RKO (cell line): ENCODE measurements around the gene FBXO34.
"Not testable (repeated sequence)": the region's sequence is repeated elsewhere in the genome, so short reads cannot be mapped to it uniquely, and the experiment has no call there.

ENCODE experiments used
- DNase-seq: peaks from one replicate; pipeline ENCODE4 v3.0.0-alpha.2; 2016; ENCODE audit warnings: low spot score

The FBXO34 gene

DNA sequence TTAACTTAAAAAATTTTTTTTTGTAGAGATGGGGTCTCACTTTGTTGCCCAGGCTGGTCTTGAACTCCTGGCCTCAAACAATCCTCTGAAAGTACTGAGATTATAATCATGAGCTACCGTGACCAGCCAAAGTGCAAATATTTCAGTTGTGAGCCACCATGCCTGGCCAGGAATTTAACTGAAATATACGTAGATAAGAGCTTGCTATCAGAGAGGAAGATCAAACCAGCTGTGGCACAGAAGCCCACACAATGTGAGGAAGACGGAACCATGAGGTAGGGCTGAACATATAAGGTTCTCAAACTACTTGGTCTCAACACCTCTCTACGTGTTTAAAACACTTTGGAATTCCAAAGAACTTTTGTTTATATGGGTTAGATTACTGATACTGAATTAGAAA, 111.3 kb downstream of the FBXO34 start:
- DNase-seq = no peak

DNA sequence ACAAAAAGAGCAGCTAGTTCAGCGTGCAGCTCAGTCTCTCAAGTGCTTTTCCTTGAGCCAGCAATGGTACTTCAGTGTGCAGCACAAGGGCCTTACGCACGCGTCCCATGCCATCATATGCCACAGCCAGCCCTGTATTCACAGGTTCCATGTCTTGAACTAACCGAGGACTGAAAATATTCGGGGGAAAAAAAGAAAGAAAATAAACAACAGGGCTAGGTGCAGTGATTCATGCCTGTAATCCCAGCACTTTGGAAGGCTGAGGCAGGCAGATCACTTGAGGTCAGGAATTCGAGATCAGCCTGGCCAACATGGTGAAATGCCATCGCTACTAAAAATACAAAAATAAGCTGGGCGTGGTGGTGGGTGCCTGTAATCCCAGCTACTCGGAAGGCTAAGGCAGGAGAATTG, 111.8 kb downstream of the FBXO34 start:
- not testable (repeated sequence) for DNase-seq

DNA sequence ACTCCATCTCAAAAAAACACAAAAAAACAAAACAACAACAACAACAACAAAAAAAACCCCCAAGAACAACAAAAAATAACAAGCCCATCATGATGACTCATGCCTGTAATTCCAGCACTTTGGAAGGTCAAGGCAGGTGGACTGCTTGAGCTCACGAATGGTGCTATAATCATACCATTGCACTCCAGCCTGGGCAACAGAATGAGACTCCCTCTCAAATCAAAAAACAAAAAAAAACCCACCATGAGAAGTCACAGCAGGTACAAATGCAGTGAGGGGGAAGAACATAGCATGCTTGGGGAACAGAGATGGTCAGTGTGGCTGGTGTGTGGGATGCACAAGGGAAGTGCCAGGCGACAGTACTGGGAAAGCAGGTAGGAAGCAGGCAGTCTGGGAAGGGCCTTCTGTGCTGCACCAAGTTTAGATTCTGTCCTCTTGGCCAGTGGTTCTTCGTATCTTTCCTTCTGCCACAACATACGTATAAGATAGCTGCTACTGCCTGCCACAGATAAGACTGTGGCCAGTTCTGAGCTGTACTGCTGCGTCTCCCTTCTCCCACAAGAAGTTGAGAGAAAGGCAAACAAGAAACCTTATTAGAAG, 112.4 kb downstream of the FBXO34 start:
- DNase-seq = no peak

DNA sequence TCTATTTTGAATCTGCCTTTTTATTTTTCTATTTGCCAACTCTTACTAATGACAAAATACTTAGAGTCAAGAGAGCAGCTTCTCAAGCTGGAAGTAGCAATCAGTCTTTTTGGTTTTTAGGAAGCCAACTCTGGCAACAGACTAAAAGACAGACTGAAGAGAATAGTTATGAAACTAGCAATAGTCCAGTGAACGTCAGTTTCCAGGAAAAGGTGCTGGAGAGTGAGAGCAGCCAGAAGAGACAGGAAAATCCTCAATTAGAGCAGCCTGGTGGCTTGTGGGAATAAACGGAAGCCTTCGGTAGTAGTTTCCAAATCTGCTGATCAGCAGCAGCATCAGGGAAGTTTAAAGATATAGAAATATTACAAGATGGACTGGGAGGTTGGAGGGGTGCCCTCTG, 113.3 kb downstream of the FBXO34 start:
- no peak for DNase-seq

DNA sequence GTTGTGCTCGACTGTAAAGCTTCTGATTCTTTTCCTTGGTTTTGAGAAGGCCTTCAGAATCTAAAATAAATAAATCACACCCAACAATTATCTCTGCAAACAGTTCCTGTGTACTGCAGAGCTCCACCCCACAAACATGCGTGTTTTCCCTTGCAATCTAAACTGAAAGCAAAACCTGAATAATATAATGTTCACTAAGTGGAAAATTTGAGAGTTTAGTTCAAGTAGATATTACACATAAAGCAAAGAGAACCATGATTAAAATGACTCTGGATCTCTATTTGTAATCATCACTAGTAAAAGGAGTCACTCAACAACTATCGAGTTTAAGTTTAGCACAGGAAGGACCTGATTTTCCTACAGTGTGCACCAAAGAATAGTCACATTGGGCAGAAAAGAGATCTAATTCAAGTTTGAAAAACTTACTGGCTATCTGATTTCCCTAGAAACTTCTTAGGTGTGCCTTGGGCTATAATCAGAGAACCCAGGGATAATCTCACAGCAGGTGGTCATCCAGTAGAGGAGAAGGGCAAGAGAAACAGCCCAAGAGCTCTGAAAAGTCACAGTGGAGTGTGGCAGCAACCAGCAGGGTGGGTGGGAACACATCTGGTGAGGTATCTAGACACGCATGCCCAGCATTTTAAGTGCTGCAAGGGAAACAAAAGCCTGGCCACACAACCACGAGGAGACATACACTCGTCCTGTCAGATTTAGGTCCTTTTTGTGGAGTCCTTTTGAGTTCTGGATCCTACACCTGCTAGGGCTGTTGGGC, 115.0 kb downstream of the FBXO34 start:
- no peak for DNase-seq

DNA sequence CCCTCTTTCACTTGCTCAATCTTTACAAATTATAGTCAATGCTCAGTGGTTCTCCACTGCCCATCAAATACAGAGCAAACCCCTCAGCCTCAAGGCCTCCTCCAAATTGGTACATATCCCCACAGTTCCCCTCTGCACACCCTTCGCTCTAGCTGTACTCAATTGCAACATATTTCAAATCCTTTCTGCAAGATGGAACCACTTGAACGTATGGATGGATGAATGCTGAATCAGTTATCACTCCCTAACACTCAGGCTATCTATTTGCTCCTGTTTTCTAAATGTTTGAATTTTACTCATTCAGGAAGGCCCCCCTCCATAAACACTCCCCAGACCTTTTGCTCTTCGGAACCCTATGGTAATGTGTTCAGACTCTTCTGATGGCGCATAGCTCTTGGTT, 115.9 kb downstream of the FBXO34 start:
- DNase-seq = no peak

DNA sequence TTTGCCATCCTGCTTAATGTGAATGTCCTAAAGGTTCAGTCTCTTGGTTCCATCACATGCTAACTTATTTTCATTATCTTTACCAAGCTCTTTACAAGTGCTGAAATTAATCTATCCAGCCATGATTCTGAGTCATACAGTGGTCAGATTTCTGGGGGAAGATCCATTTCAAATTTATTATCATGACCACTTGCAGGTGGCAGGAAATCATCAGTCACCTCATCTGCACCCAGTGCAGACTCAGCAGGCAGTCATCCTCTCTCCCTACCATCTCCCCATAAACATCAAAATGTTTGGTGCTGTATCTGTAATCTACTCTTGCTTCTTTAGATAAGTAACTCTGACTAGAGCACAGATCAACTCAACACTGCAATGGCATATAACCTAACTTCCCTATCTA, 116.9 kb downstream of the FBXO34 start:
- DNase-seq = peak; percentile 80

DNA sequence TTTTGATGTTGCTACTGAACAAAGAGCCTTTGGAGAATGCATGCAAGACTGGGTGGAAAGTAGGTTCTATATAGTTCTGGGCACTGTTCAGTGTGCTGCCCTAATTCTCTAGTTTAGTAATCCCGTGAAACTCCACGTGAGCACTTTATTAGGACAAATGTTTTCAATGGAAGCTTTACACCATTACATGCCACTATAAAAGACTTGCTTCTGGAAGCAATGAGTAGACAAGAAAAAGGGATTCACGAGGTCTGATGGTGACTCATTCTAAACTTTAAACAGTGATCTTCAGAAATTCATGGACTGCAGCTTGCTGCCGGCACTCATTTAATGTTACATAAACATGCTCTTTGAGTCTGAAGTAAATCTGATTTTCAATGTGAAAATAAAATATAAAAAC, 118.1 kb downstream of the FBXO34 start:
- DNase-seq = peak; percentile 24

DNA sequence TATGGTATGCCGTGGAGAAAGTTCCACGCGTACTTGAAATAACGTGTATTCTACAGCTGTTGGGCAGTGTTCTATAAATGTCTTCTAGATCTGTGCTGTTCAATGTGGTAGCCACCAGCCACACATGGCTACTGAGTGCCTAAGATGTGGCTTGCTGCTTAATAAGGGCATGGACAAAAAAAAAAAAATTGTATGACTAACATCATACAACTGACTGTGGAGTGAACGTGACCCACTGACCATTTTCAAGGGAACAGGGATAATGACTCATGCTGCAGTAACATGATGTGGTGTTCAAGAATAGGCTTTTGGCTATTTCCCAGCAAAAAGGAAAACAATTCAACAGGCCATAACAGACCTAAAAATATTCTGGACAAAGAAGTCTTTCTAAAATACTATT, 127.5 kb downstream of the FBXO34 start:
- DNase-seq = peak; percentile 96

DNA sequence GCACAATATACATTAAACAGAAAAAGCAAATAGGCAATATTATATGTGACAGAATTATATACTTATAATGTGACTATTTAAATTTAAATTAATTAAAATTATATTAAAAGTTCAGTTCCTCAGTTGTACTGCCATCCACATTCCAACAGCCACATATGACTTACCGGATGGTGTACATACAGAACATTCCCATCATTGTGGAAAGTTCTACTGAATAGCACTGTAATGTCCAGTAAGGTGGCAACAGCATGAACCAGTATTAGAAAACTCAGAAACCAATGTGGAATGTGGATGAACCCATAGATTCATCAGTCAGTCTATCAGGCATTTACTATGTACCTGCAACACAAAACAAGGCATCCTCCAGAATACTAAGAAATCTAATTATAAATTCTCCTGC, 128.0 kb downstream of the FBXO34 start:
- DNase-seq = no peak

DNA sequence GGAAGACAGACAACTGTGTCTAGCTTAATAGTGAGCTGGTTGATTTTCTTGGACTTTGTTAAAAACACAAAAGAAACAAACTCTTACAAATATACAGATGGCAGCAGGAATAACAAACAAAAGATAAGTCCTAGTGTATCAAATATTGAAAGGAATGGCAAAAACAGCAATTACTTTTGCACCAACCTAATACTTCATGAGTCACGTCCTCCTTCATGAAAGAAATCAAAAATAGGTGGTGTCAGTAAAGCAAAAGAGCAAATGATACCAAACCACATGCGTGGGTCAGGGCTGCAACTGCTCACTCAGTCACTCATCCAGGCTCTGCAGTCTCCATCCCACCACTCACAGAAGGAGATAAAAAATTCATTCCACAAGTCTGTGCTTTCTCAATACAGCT, 128.6 kb downstream of the FBXO34 start:
- DNase-seq = no peak

DNA sequence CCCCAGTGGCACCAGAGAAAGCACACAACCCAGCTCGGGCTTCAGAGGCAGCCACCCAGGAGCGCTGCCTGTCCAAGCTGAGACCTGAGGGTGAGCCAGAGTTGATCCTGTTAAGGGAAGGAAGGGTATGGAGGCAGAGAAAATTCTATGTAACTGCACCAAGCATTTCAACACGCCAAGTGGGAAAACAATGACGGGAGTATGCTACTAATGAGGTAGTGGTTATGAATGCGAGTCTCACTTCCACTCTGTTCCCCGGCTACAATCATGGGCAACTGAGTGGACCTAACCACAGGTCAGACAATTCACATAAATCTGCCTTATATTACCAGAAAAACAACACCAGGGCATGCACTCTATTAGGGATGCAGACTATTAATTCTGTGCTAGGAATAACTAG, 130.5 kb downstream of the FBXO34 start:
- DNase-seq = no peak
